SU-DHL-6 (cell line): ENCODE measurements around the gene GEMIN8.
A peak's percentile ranks its signal among the peaks of the same experiment; 100 is the strongest.

Source experiments
- H2AFZ ChIP-seq: fragments of 200-600 bp; sonication (generic); 2 replicates; pipeline ENCODE4 v1.6.1; 2014; ENCODE audit warnings: low read depth, mild to moderate bottlenecking, moderate library complexity, mixed read lengths, antibody characterized with exemption, low read length; ENCODE audit not compliant: severe bottlenecking
- H3F3A ChIP-seq: fragments of 200-600 bp; shearing (Covaris generic); 2 replicates; pipeline ENCODE4 v1.6.0; 2016; ENCODE audit warnings: antibody characterized with exemption, mild to moderate bottlenecking; ENCODE audit not compliant: insufficient read depth
- H3K27ac ChIP-seq: fragments of 200-600 bp; sonication (generic); 2 replicates; pipeline ENCODE4 v1.5.1; 2016; ENCODE audit warnings: low read depth, mild to moderate bottlenecking, low read length, moderate library complexity, mixed read lengths
- H3K27me3 ChIP-seq: fragments of 200-600 bp; sonication (generic), shearing (Covaris generic); 2 replicates; pipeline ENCODE4 v1.6.0; 2014; ENCODE audit warnings: mild to moderate bottlenecking, low read length
- H3K36me3 ChIP-seq: fragments of 200-600 bp; sonication (generic); 2 replicates; pipeline ENCODE4 v1.6.1; 2014; ENCODE audit warnings: mild to moderate bottlenecking, low read length, mixed read lengths
- H3K4me2 ChIP-seq: fragments of 300-600, 200-600 bp; shearing (Covaris generic), sonication (generic); 2 replicates; pipeline ENCODE4 v1.6.0; 2014; ENCODE audit warnings: low read length, low read depth, mild to moderate bottlenecking; ENCODE audit not compliant: poor library complexity, severe bottlenecking
- H3K4me3 ChIP-seq: fragments of 200-600 bp; sonication (generic); 2 replicates; pipeline ENCODE4 v1.5.1; 2014; ENCODE audit warnings: antibody characterized with exemption, low read length, mild to moderate bottlenecking, mixed read lengths; ENCODE audit not compliant: insufficient read depth, poor library complexity, severe bottlenecking
- H3K79me2 ChIP-seq: fragments of 200-600 bp; sonication (generic); 2 replicates; pipeline ENCODE4 v1.6.1; 2014; ENCODE audit warnings: mild to moderate bottlenecking, low read length, moderate library complexity; ENCODE audit not compliant: insufficient read depth
- H3K9ac ChIP-seq: fragments of 200-600 bp; sonication (generic); 2 replicates; pipeline ENCODE4 v1.7.0; 2014; ENCODE audit warnings: mild to moderate bottlenecking, low read length
- H3K9me2 ChIP-seq: fragments of 200-600 bp; sonication (generic); replicated peaks from 2 replicates; pipeline ENCODE4 v1.6.1; 2014; ENCODE audit warnings: low read length; ENCODE audit not compliant: insufficient read depth
- H3K9me3 ChIP-seq: fragments of 200-600 bp; sonication (generic); 2 replicates; pipeline ENCODE4 v1.6.1; 2014; ENCODE audit warnings: low read length, mixed read lengths; ENCODE audit not compliant: insufficient read depth
- H4K20me1 ChIP-seq: fragments of 200-600 bp; sonication (generic); 2 replicates; pipeline ENCODE4 v1.6.1; 2014; ENCODE audit warnings: low read depth, mild to moderate bottlenecking, antibody characterized with exemption, low read length, moderate library complexity, mixed read lengths
- CTCF ChIP-seq: fragments of 200-600 bp; sonication (generic); IDR thresholded peaks from one replicate; pipeline ENCODE4 v1.5.1; 2017; ENCODE audit warnings: antibody characterized with exemption, mild to moderate bottlenecking, low read length, moderate library complexity; ENCODE audit not compliant: insufficient read depth, poor library complexity, severe bottlenecking
- EZH2phosphoT487 ChIP-seq: fragments of 200-600 bp; sonication (generic), shearing (Covaris generic); conservative IDR thresholded peaks from 2 replicates; pipeline ENCODE4 v1.6.1; 2018; ENCODE audit warnings: mild to moderate bottlenecking, antibody characterized with exemption, low read length, moderate library complexity, mixed read lengths

Gene GEMIN8

GRCh38 chrX:14029425-14030173 lies at the start of gene GEMIN8:
Gene GEMIN8 (minus strand): TSS chrX:14029892. CDS start chrX:14021478, 8,414 bp downstream.
- peaks cover 9% of the 10 kb centered on the region; the same call in 1 of the 2 replicates for H3F3A ChIP-seq
- H2AFZ ChIP-seq = peak within 1 kb of the TSS; percentile 71
- TF ChIP-seq CTCF = no peak
- TF ChIP-seq EZH2phosphoT487 = no peak
- H3K27ac ChIP-seq = peak within 1 kb of the TSS; percentile 63
- H3K79me2 ChIP-seq = peaks cover 37% of the 10 kb centered on the region
- H3K9me2 ChIP-seq = no peaks in the 10 kb centered on the region
- H3K9ac ChIP-seq = peak within 1 kb of the TSS; percentile 83
- H3K4me2 ChIP-seq = peak within 1 kb of the TSS; percentile 87
- H3K36me3 ChIP-seq = no peaks in the 10 kb centered on the region
- peak within 1 kb of the TSS; percentile 87 for H3K4me3 ChIP-seq
- no peaks in the 10 kb centered on the region for H3K9me3 ChIP-seq
- H3K27me3 ChIP-seq = no peaks in the 10 kb centered on the region
- H4K20me1 ChIP-seq = no peaks in the 10 kb centered on the region

GRCh38 chrX:14076639-14077038 lies 46.9 kb upstream of the GEMIN8 start:
- no peaks in the 10 kb centered on the region for H3K79me2 ChIP-seq
- no peak overlapping the region for H3K4me2 ChIP-seq
- no peaks in the 10 kb centered on the region for H3K27me3 ChIP-seq
- H3K27ac ChIP-seq = no peak overlapping the region
- no peak overlapping the region for H3K4me3 ChIP-seq
- H2AFZ ChIP-seq = no peak overlapping the region
- H3K9me2 ChIP-seq = no peaks in the 10 kb centered on the region
- H3K36me3 ChIP-seq = no peaks in the 10 kb centered on the region
- H3K9me3 ChIP-seq = no peaks in the 10 kb centered on the region
- H3F3A ChIP-seq = no peaks in the 10 kb centered on the region
- no peaks in the 10 kb centered on the region for H4K20me1 ChIP-seq
- TF ChIP-seq CTCF = no peak
- TF ChIP-seq EZH2phosphoT487 = no peak
- no peak overlapping the region for H3K9ac ChIP-seq

- Histone ChIP-seq H3K79me2 (no peaks in the 10 kb centered on the region), H3K4me3 (no peak overlapping the region), H3F3A (no peaks in the 10 kb centered on the region), H3K4me2 (no peak overlapping the region), H3K9ac (no peak overlapping the region), H3K27me3 (no peaks in the 10 kb centered on the region), H4K20me1 (no peaks in the 10 kb centered on the region), H3K9me3 (no peaks in the 10 kb centered on the region), H3K27ac (no peak overlapping the region), H2AFZ (no peak overlapping the region), H3K9me2 (no peaks in the 10 kb centered on the region), H3K36me3 (no peaks in the 10 kb centered on the region)
- TF ChIP-seq CTCF = no peak
- no peak for TF ChIP-seq EZH2phosphoT487
These were observed 43.9 kb upstream of the GEMIN8 start for GRCh38 chrX:14073556-14073955.
